Neural progenitor cell (in vitro differentiated cells): Measurements from ENCODE around the gene VEPH1.

Experiments
- EZH2 ChIP-seq: fragments of 200-600 bp; sonication (generic); IDR thresholded peaks from 2 replicates; pipeline ENCODE4 v1.6.1; 2017; ENCODE audit warnings: antibody characterized with exemption, mild to moderate bottlenecking, moderate library complexity
- EZH2phosphoT487 ChIP-seq: fragments of 200-600 bp; sonication (generic); IDR thresholded peaks from 2 replicates; pipeline ENCODE4 v1.6.1; 2017; ENCODE audit warnings: antibody characterized with exemption
- TF ChIP-seq, protein P1 (sequence below): fragments of 200-600 bp; sonication (generic); IDR thresholded peaks from 2 replicates; pipeline ENCODE4 v1.5.1; 2017; ENCODE audit warnings: antibody characterized with exemption, mild to moderate bottlenecking

DNA sequence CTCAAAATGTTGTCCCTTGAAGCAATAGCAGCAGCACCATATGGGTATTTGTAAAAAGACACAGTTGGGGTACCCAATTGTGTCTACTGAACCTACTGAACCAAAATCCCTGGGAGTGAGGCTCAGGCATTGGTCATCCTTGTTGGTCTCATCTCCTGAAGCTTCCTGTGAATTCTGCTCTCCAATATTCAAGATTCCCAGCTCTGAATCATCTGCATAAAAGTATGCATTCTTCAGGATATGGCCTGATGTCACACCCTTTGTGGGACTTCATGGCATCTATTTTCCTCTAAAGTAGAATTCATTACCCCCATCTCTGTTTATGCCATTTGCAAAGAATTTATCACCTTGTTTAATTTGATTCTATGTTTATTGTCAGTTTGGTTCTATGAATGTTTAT, 79.9 kb downstream of the VEPH1 start:
- TF ChIP-seq, protein P1, sequence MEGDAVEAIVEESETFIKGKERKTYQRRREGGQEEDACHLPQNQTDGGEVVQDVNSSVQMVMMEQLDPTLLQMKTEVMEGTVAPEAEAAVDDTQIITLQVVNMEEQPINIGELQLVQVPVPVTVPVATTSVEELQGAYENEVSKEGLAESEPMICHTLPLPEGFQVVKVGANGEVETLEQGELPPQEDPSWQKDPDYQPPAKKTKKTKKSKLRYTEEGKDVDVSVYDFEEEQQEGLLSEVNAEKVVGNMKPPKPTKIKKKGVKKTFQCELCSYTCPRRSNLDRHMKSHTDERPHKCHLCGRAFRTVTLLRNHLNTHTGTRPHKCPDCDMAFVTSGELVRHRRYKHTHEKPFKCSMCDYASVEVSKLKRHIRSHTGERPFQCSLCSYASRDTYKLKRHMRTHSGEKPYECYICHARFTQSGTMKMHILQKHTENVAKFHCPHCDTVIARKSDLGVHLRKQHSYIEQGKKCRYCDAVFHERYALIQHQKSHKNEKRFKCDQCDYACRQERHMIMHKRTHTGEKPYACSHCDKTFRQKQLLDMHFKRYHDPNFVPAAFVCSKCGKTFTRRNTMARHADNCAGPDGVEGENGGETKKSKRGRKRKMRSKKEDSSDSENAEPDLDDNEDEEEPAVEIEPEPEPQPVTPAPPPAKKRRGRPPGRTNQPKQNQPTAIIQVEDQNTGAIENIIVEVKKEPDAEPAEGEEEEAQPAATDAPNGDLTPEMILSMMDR, result no peak
- TF ChIP-seq EZH2 (no peak), EZH2phosphoT487 (no peak)
